ENCODE data around the gene TMC5. TPM values are rescaled to one million over a fixed set of nuclear protein-coding genes. Genes with fewer than 3 reads are reported as not detected.

The TMC5 gene
- total RNA-seq, 1 experiment from 2014 or later: 15.7 TPM

DNA sequence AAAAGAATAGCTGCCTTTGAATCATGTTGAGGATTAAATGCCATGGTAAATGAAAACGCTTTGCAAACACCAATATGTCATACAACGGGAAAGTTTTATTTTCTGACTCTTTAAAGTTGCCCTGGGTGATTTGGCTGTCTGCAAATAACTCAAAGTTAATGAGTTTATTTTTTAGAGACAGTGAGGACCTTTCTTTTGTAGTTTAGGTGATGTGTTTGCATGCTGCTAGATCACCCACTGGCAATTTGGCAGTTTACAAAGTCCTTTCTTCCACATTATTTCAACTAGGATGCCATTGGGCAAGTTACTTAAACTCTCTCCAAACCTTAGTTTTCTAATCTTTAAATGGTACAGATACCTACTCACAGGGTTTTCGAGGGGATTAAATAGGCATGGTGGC is 66.4 kb downstream of the TMC5 start:
- no peaks in the 10 kb centered on the region for H3K27me3 ChIP-seq (ENCODE audit: insufficient read depth, low read length)
- H2AFZ ChIP-seq (ENCODE audit: low read depth, low read length, poor library complexity, severe bottlenecking): no peak overlapping the region
- peaks cover 22 to 49% of the 10 kb centered on the region in 2 experiments for H3K4me1 ChIP-seq (ENCODE audit: control insufficient read depth in 1 of 2, insufficient read depth in 2 of 2, low read length in 2 of 2)
- DNase-seq (ENCODE audit: low read depth, low spot score): no peak
- H3K9me3 ChIP-seq (ENCODE audit: control insufficient read depth in 1 of 2, insufficient read depth in 1 of 2, low read depth in 1 of 2, low read length in 2 of 2): no peaks in the 10 kb centered on the region
- intact Hi-C loops (cut with micrococcal nuclease): no loop called here
- TF ChIP-seq SP1 (IDR thresholded peaks at IDR 0.05; ENCODE audit: low read depth): no peak
- no peak for TF ChIP-seq YY1 (IDR thresholded peaks at IDR 0.05; ENCODE audit: extremely low read depth, insufficient replicate concordance, low read depth, low read length)
- no peak for TF ChIP-seq ZNF274 (IDR thresholded peaks at IDR 0.05; ENCODE audit: low read depth, low read length)
- TF ChIP-seq CBX3 (IDR thresholded peaks at IDR 0.05; ENCODE audit: low read depth): no peak
- no peak for TF ChIP-seq CEBPB (IDR thresholded peaks at IDR 0.05; ENCODE audit: low read depth)
- TF ChIP-seq, protein P1, sequence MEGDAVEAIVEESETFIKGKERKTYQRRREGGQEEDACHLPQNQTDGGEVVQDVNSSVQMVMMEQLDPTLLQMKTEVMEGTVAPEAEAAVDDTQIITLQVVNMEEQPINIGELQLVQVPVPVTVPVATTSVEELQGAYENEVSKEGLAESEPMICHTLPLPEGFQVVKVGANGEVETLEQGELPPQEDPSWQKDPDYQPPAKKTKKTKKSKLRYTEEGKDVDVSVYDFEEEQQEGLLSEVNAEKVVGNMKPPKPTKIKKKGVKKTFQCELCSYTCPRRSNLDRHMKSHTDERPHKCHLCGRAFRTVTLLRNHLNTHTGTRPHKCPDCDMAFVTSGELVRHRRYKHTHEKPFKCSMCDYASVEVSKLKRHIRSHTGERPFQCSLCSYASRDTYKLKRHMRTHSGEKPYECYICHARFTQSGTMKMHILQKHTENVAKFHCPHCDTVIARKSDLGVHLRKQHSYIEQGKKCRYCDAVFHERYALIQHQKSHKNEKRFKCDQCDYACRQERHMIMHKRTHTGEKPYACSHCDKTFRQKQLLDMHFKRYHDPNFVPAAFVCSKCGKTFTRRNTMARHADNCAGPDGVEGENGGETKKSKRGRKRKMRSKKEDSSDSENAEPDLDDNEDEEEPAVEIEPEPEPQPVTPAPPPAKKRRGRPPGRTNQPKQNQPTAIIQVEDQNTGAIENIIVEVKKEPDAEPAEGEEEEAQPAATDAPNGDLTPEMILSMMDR (IDR thresholded peaks at IDR 0.05 in 2 of 3, conservative IDR thresholded peaks at IDR 0.05 in 1 of 3; ENCODE audit: borderline replicate concordance in 1 of 3, insufficient read depth in 1 of 3, low read depth in 2 of 3, low read length in 2 of 3): no peak
- TF ChIP-seq EZH2 (IDR thresholded peaks at IDR 0.05): no peak
- TF ChIP-seq POLR2AphosphoS5 (IDR thresholded peaks at IDR 0.05; ENCODE audit: low read depth, low read length): no peak
- no peak for TF ChIP-seq ELF1 (IDR thresholded peaks at IDR 0.05; ENCODE audit: borderline replicate concordance, low read depth)
- TF ChIP-seq SIN3A (IDR thresholded peaks at IDR 0.05; ENCODE audit: low read depth): no peak
- no peak for TF ChIP-seq JUND (IDR thresholded peaks at IDR 0.05)
- TF ChIP-seq, protein P2, sequence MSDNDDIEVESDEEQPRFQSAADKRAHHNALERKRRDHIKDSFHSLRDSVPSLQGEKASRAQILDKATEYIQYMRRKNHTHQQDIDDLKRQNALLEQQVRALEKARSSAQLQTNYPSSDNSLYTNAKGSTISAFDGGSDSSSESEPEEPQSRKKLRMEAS (IDR thresholded peaks at IDR 0.05): no peak
- ChIA-PET RAD21 (ENCODE audit: low non-redundant PET in 1 of 2, low total read pairs in 2 of 2, uncharacterized antibody in 2 of 2, unreplicated experiment in 2 of 2) (no interaction called here), CTCF (no interaction called here), POLR2A (no interaction called here)
- H3K9ac ChIP-seq (ENCODE audit: low read length): no peak overlapping the region
- H3K4me2 ChIP-seq (ENCODE audit: low read length): no peak overlapping the region
- no peaks in the 10 kb centered on the region for H3K9me2 ChIP-seq (ENCODE audit: insufficient read depth)
- no TSS peak for BruUV-seq (replicated peaks)
- H3K36me3 ChIP-seq (ENCODE audit: control insufficient read depth in 1 of 2, insufficient read depth in 2 of 2, low read length in 2 of 2): peaks cover 0 to 13% of the 10 kb centered on the region in 2 experiments; a peak in 1 of 4 replicates
- ATAC-seq: no peak
- no peak overlapping the region for H3K4me3 ChIP-seq (replicated peaks in 1 of 2; ENCODE audit: low read depth in 1 of 2, low read length in 2 of 2)
- H3K79me2 ChIP-seq (ENCODE audit: insufficient read depth, low read length): no peaks in the 10 kb centered on the region
- H3K27ac ChIP-seq (ENCODE audit: low read depth, low read length): no peak overlapping the region
- H4K20me1 ChIP-seq (ENCODE audit: insufficient read depth): no peaks in the 10 kb centered on the region
